HepG2 (cell line): Measurements from ENCODE around the gene EIF3B. TPM values are rescaled to one million over a fixed set of nuclear protein-coding genes. Genes with fewer than 3 reads are reported as not detected.

Experiments used
- ARID4A ChIP-seq: sonication (generic); formaldehyde crosslinking; IDR thresholded peaks from 2 replicates; pipeline ENCODE4 v1.5.0; 2020; ENCODE audit warnings: mild to moderate bottlenecking, missing genetic modification reagents, borderline replicate concordance
- MED8 ChIP-seq: sonication (generic); formaldehyde crosslinking; IDR thresholded peaks from 2 replicates; pipeline ENCODE4 v1.8.1; 2023; ENCODE audit warnings: mild to moderate bottlenecking, missing genetic modification reagents; ENCODE audit not compliant: insufficient replicate concordance
- NFKBIZ ChIP-seq: IDR thresholded peaks from 2 replicates; pipeline ENCODE4 v1.6.1; 2018; ENCODE audit warnings: missing genetic modification reagents, missing compliant biosample characterization
- ZNF225 ChIP-seq: sonication (generic); formaldehyde crosslinking; IDR thresholded peaks from 2 replicates; pipeline ENCODE4 v1.4.0; 2020; ENCODE audit warnings: mild to moderate bottlenecking, missing genetic modification reagents
- ZNF280B ChIP-seq: sonication (generic); formaldehyde crosslinking; IDR thresholded peaks from 2 replicates; pipeline ENCODE4 v1.5.0; 2020; ENCODE audit warnings: missing genetic modification reagents, mild to moderate bottlenecking, borderline replicate concordance
- ZNF513 ChIP-seq: sonication (generic); formaldehyde crosslinking; conservative IDR thresholded peaks from 2 replicates; pipeline ENCODE4 v1.5.0; 2020; ENCODE audit warnings: missing genetic modification reagents
- ZNF878 ChIP-seq: sonication (generic); formaldehyde crosslinking; IDR thresholded peaks from 2 replicates; pipeline ENCODE4 v1.8.1; 2023; ENCODE audit warnings: mild to moderate bottlenecking, missing genetic modification reagents, moderate library complexity
- polyA plus RNA-seq, 8 experiments: library from polyadenylated mRNA; depleted of rRNA in 3 of 8; stranded (reverse) in 7 of 8; unstranded in 1 of 8; fragments of >200 nt; fragmentation: Illumina TruSeq in 4 of 8; extraction: Trizol in 4 of 8; gene quantifications; 2 replicates each; pipeline versions ENCODE4 v1.2.1 to v1.2.3, GENCODE V29; 2011 to 2016; ENCODE audit warnings: low read depth in 4 of 8, missing spikeins in 1 of 8, mixed read lengths in 1 of 8; ENCODE audit not compliant: insufficient read depth in 1 of 8
- total RNA-seq, 5 experiments: library from RNA; depleted of rRNA; stranded (reverse); fragments of >200 nt; fragmentation: Illumina TruSeq; extraction: Trizol; gene quantifications; 2 replicates each; pipeline ENCODE4 v1.2.3, GENCODE V29; 2016; ENCODE audit warnings: low read depth in 1 of 5
- TF ChIP-seq, protein P1 (sequence below): sonication (generic); formaldehyde crosslinking; IDR thresholded peaks from 2 replicates; pipeline ENCODE4 v1.4.0; 2020; ENCODE audit warnings: missing genetic modification reagents, borderline replicate concordance

EIF3B gene
- total and polyA plus RNA-seq, 2 of the 13 experiments (the other 11 are each of a cell fraction or from before 2014, with no cell fraction given): 92.2 to 241 TPM

GRCh38 chr7:2403718-2404648 lies 49.4 kb downstream of the EIF3B start (continued):
- TF ChIP-seq ARID4A (CRISPR knock-in tag): 0 out of 2 replicates have a peak, but pooled peaks have one; percentile 23
- no peak for TF ChIP-seq ZNF225 (CRISPR knock-in tag)
- TF ChIP-seq ZNF280B (CRISPR knock-in tag): no peak
- TF ChIP-seq, protein P1, sequence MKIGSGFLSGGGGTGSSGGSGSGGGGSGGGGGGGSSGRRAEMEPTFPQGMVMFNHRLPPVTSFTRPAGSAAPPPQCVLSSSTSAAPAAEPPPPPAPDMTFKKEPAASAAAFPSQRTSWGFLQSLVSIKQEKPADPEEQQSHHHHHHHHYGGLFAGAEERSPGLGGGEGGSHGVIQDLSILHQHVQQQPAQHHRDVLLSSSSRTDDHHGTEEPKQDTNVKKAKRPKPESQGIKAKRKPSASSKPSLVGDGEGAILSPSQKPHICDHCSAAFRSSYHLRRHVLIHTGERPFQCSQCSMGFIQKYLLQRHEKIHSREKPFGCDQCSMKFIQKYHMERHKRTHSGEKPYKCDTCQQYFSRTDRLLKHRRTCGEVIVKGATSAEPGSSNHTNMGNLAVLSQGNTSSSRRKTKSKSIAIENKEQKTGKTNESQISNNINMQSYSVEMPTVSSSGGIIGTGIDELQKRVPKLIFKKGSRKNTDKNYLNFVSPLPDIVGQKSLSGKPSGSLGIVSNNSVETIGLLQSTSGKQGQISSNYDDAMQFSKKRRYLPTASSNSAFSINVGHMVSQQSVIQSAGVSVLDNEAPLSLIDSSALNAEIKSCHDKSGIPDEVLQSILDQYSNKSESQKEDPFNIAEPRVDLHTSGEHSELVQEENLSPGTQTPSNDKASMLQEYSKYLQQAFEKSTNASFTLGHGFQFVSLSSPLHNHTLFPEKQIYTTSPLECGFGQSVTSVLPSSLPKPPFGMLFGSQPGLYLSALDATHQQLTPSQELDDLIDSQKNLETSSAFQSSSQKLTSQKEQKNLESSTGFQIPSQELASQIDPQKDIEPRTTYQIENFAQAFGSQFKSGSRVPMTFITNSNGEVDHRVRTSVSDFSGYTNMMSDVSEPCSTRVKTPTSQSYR: no peak
- no peak for TF ChIP-seq NFKBIZ (CRISPR knock-in tag)
- TF ChIP-seq ZNF513 (CRISPR knock-in tag): no peak
- TF ChIP-seq MED8 (CRISPR knock-in tag): no peak
- no peak for TF ChIP-seq ZNF878
